Erythroblast (primary cell): ENCODE measurements around the gene PFDN6.

ENCODE experiments used
- GATA1 ChIP-seq: IDR thresholded peaks from 2 replicates; pipeline ENCODE4 v1.6.1; 2011; ENCODE audit warnings: low read depth, mild to moderate bottlenecking, control low read depth, low read length, moderate library complexity
- POLR2A ChIP-seq: IDR thresholded peaks from 2 replicates; pipeline ENCODE4 v1.6.1; 2011; ENCODE audit warnings: mild to moderate bottlenecking, low read length

- TF ChIP-seq POLR2A = peak; percentile 30
- no peak for TF ChIP-seq GATA1
Observed at GRCh38 chr6:33278392-33278741, 11.0 kb upstream of the PFDN6 start.
